HCT116 (cell line): Measurements from ENCODE around the gene ABCA3. TPM values are rescaled to one million over a fixed set of nuclear protein-coding genes. Genes with fewer than 3 reads are reported as not detected.
"Not testable (repeated sequence)": the region's sequence is repeated elsewhere in the genome, so short reads cannot be mapped to it uniquely, and the experiment has no call there.

ENCODE experiments used
- ATAC-seq: fragments of 200-7000 bp; cut with Tn5 transposase; 2 replicates; pipeline ENCODE4 v1.9.1; 2020; ENCODE audit warnings: mild to moderate bottlenecking, moderate library complexity
- BruUV-seq: library from RNA; stranded (reverse); fragments of 400-500 nt; replicated peaks from 2 replicates; lab custom pipeline; 2021; lab: Mats Ljungman, UMichigan
- CTCF ChIA-PET: fragments of 300-600 bp; sonication (Branson Sonifier 250); formaldehyde crosslinking; loops from one replicate; lab custom pipeline; 2021; ENCODE audit warnings: antibody characterized with exemption; lab: Charles Lee
- POLR2A ChIA-PET: fragments of 300-600, 350-600 bp; sonication (Branson Sonifier 250); formaldehyde crosslinking; loops from one replicate; lab custom pipeline; 2021; ENCODE audit warnings: antibody characterized with exemption; lab: Charles Lee
- RAD21 ChIA-PET, 2 experiments: fragments of 300-600 bp; sonication (Branson Sonifier 250); formaldehyde crosslinking; loops; one replicate each; lab custom pipeline; 2023; ENCODE audit warnings: low total read pairs in 2 of 2; ENCODE audit not compliant: uncharacterized antibody in 2 of 2, unreplicated experiment in 2 of 2, low non-redundant PET in 1 of 2; lab: Charles Lee
- DNase-seq: peaks from one replicate; pipeline ENCODE4 v3.0.0-alpha.2; 2010; ENCODE audit warnings: low read depth, low spot score
- H2AFZ ChIP-seq: fragments of 200-600 bp; shearing (Covaris generic), sonication (generic); 2 replicates; pipeline ENCODE4 v1.6.1; 2017; ENCODE audit warnings: low read depth, mixed run types, mixed read lengths, antibody characterized with exemption, low read length; ENCODE audit not compliant: poor library complexity, severe bottlenecking
- H3K27ac ChIP-seq: 2 replicates; pipeline ENCODE4 v1.5.1; 2012; ENCODE audit warnings: low read depth, low read length
- H3K27me3 ChIP-seq: fragments of 200-600 bp; sonication (generic); 2 replicates; pipeline ENCODE4 v1.6.1; 2016; ENCODE audit warnings: mixed run types, low read length, mixed read lengths; ENCODE audit not compliant: insufficient read depth
- H3K36me3 ChIP-seq, 2 experiments: fragments of 200-500 bp in 1 of 2; fragments of 200-600 bp in 1 of 2; sonication (Bioruptor generic) in 1 of 2; sonication (generic) in 1 of 2; 2 replicates each; pipeline versions ENCODE4 v1.5.1 to v1.6.1; 2014 to 2016; ENCODE audit warnings: low read length in 2 of 2, inconsistent platforms in 1 of 2, mixed read lengths in 1 of 2, mixed run types in 1 of 2; ENCODE audit not compliant: insufficient read depth in 2 of 2, control insufficient read depth in 1 of 2
- H3K4me1 ChIP-seq, 2 experiments: fragments of 200-600 bp in 1 of 2; sonication (generic) in 1 of 2; 2 replicates each; pipeline versions ENCODE4 v1.5.1 to v1.6.1; 2012 to 2017; ENCODE audit warnings: low read length in 2 of 2, inconsistent platforms in 1 of 2, mild to moderate bottlenecking in 1 of 2, mixed read lengths in 1 of 2, mixed run types in 1 of 2, moderate library complexity in 1 of 2; ENCODE audit not compliant: insufficient read depth in 2 of 2, control insufficient read depth in 1 of 2
- H3K4me2 ChIP-seq: fragments of 200-600 bp; sonication (generic); 2 replicates; pipeline ENCODE4 v1.6.1; 2017; ENCODE audit warnings: mixed run types, low read length, mixed read lengths
- H3K4me3 ChIP-seq, 2 experiments: fragments of 200-600 bp in 1 of 2; sonication (generic) in 1 of 2; replicated peaks in 1 of 2; 2 replicates each; pipeline ENCODE4 v1.5.1; 2011 to 2016; ENCODE audit warnings: low read length in 2 of 2, control low read depth in 1 of 2, low read depth in 1 of 2, mild to moderate bottlenecking in 1 of 2, mixed read lengths in 1 of 2, mixed run types in 1 of 2
- H3K79me2 ChIP-seq: fragments of 200-600 bp; sonication (generic); 2 replicates; pipeline ENCODE4 v1.6.1; 2017; ENCODE audit warnings: mild to moderate bottlenecking, mixed run types, low read length, moderate library complexity, mixed read lengths; ENCODE audit not compliant: insufficient read depth
- H3K9ac ChIP-seq: fragments of 200-600 bp; sonication (generic); 2 replicates; pipeline ENCODE4 v1.6.1; 2016; ENCODE audit warnings: low read length, mixed read lengths
- H3K9me2 ChIP-seq: fragments of 200-600 bp; sonication (generic), shearing (Covaris generic); 2 replicates; pipeline ENCODE4 v1.6.1; 2017; ENCODE audit warnings: mixed run types, mild to moderate bottlenecking, moderate library complexity; ENCODE audit not compliant: insufficient read depth
- H3K9me3 ChIP-seq, 2 experiments: fragments of 200-500 bp in 1 of 2; fragments of 200-600 bp in 1 of 2; sonication (Bioruptor generic) in 1 of 2; sonication (generic) in 1 of 2; 2 replicates each; pipeline ENCODE4 v1.6.1; 2014 to 2017; ENCODE audit warnings: low read length in 2 of 2, mixed read lengths in 2 of 2, inconsistent platforms in 1 of 2, low read depth in 1 of 2, mild to moderate bottlenecking in 1 of 2, mixed run types in 1 of 2, moderate library complexity in 1 of 2; ENCODE audit not compliant: control insufficient read depth in 1 of 2, insufficient read depth in 1 of 2
- H4K20me1 ChIP-seq: fragments of 200-600 bp; sonication (generic), shearing (Covaris generic); 2 replicates; pipeline ENCODE4 v1.6.1; 2017; ENCODE audit warnings: mixed run types, mild to moderate bottlenecking, moderate library complexity; ENCODE audit not compliant: insufficient read depth
- FOSL1 ChIP-seq: IDR thresholded peaks from 2 replicates; pipeline ENCODE4 v1.6.1; 2012; ENCODE audit warnings: low read depth
- intact Hi-C: fragments of 100-400 bp; cut with micrococcal nuclease; formaldehyde crosslinking; loops from 2 replicates; pipeline ENCODE4 v1.10.0; 2022
- total RNA-seq: library from RNA; stranded (reverse); gene quantifications from one replicate; pipeline ENCODE4 v1.2.1, GENCODE V29; 2021; ENCODE audit not compliant: unreplicated experiment
- TF ChIP-seq, protein P1 (sequence below), 3 experiments: fragments of 200-600 bp in 1 of 3; sonication (generic) in 1 of 3; IDR thresholded peaks in 2 of 3; conservative IDR thresholded peaks in 1 of 3; 2 replicates each; pipeline ENCODE4 v1.5.1; 2012 to 2017; ENCODE audit warnings: low read depth in 2 of 3, low read length in 2 of 3, antibody characterized with exemption in 1 of 3, borderline replicate concordance in 1 of 3, control low read depth in 1 of 3, mild to moderate bottlenecking in 1 of 3, mixed read lengths in 1 of 3, mixed run types in 1 of 3, moderate library complexity in 1 of 3; ENCODE audit not compliant: insufficient read depth in 1 of 3

Gene ABCA3
- total RNA-seq, 1 experiment from 2014 or later: 5.4 TPM

DNA sequence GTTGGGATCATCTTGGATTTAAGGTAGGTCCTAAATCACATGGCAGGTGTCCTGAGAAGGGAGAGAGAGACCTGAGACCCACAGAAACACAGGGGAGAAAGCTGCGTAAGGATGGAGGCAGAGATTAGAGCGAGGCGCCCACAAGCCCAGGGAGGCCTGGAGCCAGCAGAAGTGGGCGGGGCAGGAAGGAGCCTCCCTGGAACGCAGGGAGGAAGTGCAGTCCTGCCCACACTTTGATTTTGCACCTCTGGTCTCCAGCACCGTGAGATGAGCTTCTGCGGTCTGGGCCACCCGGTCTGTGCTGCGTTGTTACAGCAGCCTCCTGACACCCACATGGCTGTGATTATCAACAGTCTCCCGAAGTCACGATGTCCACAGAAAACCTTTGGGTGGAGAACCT lies 97.9 kb downstream of the ABCA3 start:
- Histone ChIP-seq H3K27me3 (no peaks in the 10 kb centered on the region), H3K36me3 (peaks cover 21 to 44% of the 10 kb centered on the region in 2 experiments; a peak in 3 of 4 replicates), H3K9me3 (no peaks in the 10 kb centered on the region), H3K9me2 (no peaks in the 10 kb centered on the region), H3K27ac (no peak overlapping the region), H4K20me1 (no peaks in the 10 kb centered on the region), H3K4me3 (no peak overlapping the region), H3K9ac (no peak overlapping the region), H3K79me2 (peaks cover 45% of the 10 kb centered on the region), H3K4me1 (peaks cover 0 to 17% of the 10 kb centered on the region in 2 experiments; a peak in 2 of 4 replicates), H2AFZ (no peak overlapping the region), H3K4me2 (no peak overlapping the region)
- ATAC-seq (no peak), DNase-seq (no peak)
- BruUV-seq: no TSS peak
- ChIA-PET CTCF (no interaction called here), POLR2A (interaction anchor here (0.9 kb wide), 1 partner anchor 9 kb away, joined by 3 read pairs; the partner anchor contains the start of gene ECI1), RAD21 (no interaction called here)
- TF ChIP-seq, protein P1, sequence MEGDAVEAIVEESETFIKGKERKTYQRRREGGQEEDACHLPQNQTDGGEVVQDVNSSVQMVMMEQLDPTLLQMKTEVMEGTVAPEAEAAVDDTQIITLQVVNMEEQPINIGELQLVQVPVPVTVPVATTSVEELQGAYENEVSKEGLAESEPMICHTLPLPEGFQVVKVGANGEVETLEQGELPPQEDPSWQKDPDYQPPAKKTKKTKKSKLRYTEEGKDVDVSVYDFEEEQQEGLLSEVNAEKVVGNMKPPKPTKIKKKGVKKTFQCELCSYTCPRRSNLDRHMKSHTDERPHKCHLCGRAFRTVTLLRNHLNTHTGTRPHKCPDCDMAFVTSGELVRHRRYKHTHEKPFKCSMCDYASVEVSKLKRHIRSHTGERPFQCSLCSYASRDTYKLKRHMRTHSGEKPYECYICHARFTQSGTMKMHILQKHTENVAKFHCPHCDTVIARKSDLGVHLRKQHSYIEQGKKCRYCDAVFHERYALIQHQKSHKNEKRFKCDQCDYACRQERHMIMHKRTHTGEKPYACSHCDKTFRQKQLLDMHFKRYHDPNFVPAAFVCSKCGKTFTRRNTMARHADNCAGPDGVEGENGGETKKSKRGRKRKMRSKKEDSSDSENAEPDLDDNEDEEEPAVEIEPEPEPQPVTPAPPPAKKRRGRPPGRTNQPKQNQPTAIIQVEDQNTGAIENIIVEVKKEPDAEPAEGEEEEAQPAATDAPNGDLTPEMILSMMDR (IDR thresholded peaks at IDR 0.05 in 2 of 3, conservative IDR thresholded peaks at IDR 0.05 in 1 of 3; ENCODE audit: borderline replicate concordance in 1 of 3, insufficient read depth in 1 of 3, low read depth in 2 of 3, low read length in 2 of 3): no peak
- TF ChIP-seq FOSL1: no peak
- intact Hi-C loops: no loop called here

GRCh38 chr16:2240331-2240730 lies 100.2 kb downstream of the ABCA3 start:
- Histone ChIP-seq H3K4me1 (peaks cover 0 to 22% of the 10 kb centered on the region in 2 experiments; a peak in 3 of 4 replicates), H3K36me3 (peaks cover 12 to 31% of the 10 kb centered on the region in 2 experiments; a peak in 3 of 4 replicates), H3K79me2 (peaks cover 22% of the 10 kb centered on the region; the same call in 1 of the 2 replicates)
- H3K4me2 ChIP-seq, CTCF ChIA-PET, H3K27ac ChIP-seq, BruUV-seq, H3K4me3 ChIP-seq, H3K9me2 ChIP-seq, RAD21 ChIA-PET, H3K9ac ChIP-seq, H4K20me1 ChIP-seq, H2AFZ ChIP-seq, ATAC-seq, H3K9me3 ChIP-seq, intact Hi-C loops, H3K27me3 ChIP-seq, POLR2A ChIA-PET, DNase-seq: not testable (repeated sequence)
